K562 (cell line): ENCODE measurements around the gene ZNF181.

Source experiments
- BHLHE40 ChIP-seq: IDR thresholded peaks from 2 replicates; pipeline ENCODE4 v1.6.1; 2011; ENCODE audit warnings: low read length, improper control_type of control experiment
- CTCF ChIP-seq, 3 experiments: IDR thresholded peaks in 2 of 3; conservative IDR thresholded peaks in 1 of 3; 2 replicates each; pipeline ENCODE4 v1.5.1; 2011 to 2012; ENCODE audit warnings: low read length in 3 of 3, mild to moderate bottlenecking in 3 of 3, control low read depth in 2 of 3, improper control_type of control experiment in 1 of 3, inconsistent platforms in 1 of 3, low read depth in 1 of 3, mixed read lengths in 1 of 3, moderate library complexity in 1 of 3; ENCODE audit not compliant: insufficient read depth in 2 of 3

GRCh38 chr19:34767951-34768350 lies 33.9 kb downstream of the ZNF181 start:
- TF ChIP-seq BHLHE40 (no peak), CTCF (IDR thresholded peaks at IDR 0.05 in 2 of 3, conservative IDR thresholded peaks at IDR 0.05 in 1 of 3; ENCODE audit: insufficient read depth in 2 of 3, low read depth in 1 of 3, low read length in 3 of 3) (no peak)
